Renal cortex interstitium (tissue), 11 donors: ENCODE data around the gene FGF8. TPM values are rescaled to one million over a fixed set of nuclear protein-coding genes. Genes with fewer than 3 reads are reported as not detected.

Experiments
- DNase-seq, 11 donors: peaks; one replicate each; pipeline ENCODE4 v3.0.0-alpha.2; 2013; ENCODE audit warnings: low read depth in 9 of 11, low spot score in 4 of 11; ENCODE audit errors: extremely low read depth in 1 of 11
- polyA plus RNA-seq, 3 donors: library from polyadenylated mRNA; unstranded; fragments of 120-200 nt; gene quantifications; one replicate each; pipeline ENCODE4 v1.2.1, GENCODE V29; 2013; ENCODE audit not compliant: insufficient read length in 3 of 3

FGF8 gene
- polyA plus RNA-seq, 3 donors, result 7.0 to 10.9 (median 9.6) TPM

DNA sequence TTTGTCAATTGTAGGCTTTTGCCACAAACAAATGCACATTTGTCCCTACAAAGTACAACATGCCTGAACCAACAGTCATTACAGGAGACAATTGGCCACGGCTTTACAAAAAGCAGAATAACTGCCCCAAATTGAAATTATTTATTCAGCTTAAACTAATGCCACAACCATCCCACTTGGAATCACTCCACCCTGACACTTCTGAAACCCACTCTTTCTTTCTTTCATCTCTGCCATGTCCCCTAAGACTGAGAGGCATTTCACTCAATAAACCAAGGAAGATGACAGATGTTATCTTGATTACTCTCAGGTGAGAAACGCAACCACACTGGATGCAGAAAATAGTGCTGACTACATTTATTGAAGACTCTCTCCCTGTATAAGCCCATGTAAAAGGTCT lies 9.9 kb upstream of the FGF8 start:
- DNase-seq, result no peak

DNA sequence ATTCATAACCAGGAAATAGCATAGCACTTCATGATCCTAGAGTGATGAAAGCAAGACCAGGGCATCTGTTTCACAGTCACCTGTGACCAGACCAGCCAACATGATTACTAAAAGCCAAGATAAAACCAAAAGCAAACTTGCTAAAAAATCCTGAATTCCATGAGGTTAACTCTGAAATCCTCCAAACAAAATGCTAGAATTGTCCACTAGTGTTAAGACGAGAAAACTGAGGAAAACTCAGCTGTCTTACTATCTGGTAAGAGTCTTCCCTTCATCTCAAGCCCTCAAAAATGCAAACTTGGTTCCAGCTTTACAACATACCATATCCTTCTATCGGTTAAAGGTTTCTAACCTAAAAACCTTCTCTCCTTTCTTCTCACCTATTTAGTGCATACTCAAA lies 8.6 kb upstream of the FGF8 start:
- DNase-seq, result no peak

DNA sequence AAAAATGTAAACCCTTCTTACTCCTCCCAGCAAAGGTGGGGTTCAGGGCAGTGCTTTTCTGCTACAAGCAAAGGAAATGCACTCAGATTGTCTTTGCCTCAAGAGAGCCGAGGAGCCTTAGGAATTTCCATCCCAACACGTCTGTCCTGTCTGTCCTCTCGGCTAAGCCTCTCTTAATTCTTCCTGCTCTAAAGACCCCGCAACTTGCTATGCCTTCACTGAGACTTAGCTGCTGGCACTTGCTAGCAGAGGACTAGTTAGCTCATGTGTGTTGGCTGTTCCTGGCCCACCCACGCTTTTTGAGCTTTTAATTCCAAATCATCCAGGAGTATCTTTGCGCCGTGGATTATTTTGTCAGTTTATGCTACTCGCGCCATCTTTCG lies 7.8 kb upstream of the FGF8 start:
- DNase-seq, result no peak

DNA sequence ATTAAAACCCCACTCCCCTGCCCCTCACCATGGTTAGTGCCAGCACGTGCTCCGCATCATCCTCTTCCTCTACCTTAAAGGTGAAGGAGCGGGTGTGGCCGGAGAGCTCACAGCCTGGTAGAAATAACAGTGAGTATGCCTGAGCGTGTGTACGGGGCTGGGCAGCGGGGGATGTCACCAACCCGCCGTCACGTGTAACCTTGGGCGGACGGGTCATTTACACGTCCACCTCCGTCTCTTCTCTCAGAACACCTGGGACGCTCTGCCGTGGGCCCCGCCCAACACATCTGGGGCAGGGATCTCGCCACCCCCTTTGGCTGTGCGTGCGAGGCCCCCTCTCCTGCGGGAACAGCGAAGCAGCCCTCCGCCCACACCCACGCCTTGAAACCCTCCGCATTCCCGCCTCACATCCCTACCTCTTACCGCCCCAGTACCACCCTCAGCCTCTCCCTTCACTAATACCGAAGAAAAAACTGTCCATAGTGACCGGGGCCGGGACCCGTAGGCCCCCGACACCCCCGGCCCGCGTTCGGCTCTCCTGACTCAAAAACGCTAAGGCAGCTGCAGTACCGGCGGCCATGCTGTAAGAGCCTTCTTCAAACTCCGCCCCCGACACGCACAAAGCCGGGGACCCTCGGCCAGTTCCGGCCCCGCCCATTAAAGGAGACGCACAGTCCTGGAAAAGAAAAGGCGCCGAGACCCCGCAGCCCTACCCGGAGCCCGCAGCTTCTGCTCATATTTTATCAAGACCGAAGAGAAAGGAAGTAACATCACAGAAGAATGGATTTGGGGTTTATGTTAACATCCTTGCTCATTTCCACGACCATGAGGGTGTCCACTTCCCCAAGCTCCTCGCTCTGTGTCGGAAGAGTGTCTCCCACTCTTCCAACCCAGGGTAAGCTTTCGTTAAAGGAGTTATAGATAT lies 7.2 kb upstream of the FGF8 start, which contains the start of gene NPM3:
Gene NPM3 (minus strand): TSS at position 636 of the 925 bp plus-strand sequence. CDS start 56 bp downstream, at position 580.
- peak in 10 of 11 donors; percentile 46 to 82 (median 78) for DNase-seq

DNA sequence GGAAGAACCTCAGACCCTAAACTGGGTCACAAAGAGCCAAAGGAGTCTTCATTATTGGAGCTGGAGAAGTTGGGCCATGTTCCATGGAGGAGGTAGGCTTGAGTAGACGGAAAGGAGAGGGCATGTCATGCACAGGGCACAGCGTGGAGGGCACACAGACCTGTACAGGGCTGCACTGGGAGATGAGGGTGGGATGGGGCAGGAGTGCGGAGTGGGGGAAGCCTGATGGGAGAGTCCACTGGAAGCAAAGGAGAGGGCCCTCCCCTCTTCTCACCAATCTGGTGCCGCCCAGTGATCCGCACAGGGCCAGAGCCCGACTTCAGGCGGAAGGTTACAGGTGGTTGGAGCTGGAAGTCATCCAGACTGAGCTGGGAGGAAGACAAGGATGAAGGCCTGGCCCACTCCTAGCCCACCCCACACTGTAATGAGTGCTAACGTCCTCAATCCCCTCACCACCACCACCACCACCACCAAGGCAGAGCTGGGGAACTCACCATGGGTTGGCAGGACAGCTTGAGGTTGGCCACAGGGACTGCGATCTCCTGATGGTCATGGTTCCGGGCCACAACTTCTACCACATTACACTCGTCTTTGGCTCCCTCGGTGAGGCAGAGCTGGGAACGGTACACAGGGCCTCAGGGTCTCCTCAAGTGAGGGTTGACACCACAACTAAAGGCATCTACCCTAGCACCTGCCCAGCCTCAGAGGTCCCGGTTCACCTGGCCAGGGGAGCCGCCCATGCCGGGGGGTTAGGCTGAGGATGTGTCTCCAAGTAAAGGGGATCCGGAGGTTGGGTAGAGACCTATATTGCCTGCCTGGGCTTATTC lies 6.3 kb upstream of the FGF8 start:
- no peak for DNase-seq

DNA sequence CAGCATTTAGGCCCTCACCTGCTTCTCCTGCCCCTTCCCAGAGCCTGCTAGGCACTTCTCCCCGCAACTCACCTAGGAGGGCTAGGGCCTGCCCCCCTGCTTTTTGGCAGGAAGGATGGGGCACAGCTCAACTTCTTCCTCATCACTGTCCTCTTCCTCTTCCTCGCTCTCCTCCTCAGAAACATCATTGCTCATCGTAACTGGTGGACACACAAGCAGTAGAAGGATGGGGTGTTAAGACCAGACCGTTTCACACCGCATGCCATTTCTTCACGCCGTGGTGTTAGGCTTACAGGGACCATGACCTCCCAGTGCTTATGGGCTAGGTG lies 5.7 kb upstream of the FGF8 start:
- DNase-seq, result no peak

DNA sequence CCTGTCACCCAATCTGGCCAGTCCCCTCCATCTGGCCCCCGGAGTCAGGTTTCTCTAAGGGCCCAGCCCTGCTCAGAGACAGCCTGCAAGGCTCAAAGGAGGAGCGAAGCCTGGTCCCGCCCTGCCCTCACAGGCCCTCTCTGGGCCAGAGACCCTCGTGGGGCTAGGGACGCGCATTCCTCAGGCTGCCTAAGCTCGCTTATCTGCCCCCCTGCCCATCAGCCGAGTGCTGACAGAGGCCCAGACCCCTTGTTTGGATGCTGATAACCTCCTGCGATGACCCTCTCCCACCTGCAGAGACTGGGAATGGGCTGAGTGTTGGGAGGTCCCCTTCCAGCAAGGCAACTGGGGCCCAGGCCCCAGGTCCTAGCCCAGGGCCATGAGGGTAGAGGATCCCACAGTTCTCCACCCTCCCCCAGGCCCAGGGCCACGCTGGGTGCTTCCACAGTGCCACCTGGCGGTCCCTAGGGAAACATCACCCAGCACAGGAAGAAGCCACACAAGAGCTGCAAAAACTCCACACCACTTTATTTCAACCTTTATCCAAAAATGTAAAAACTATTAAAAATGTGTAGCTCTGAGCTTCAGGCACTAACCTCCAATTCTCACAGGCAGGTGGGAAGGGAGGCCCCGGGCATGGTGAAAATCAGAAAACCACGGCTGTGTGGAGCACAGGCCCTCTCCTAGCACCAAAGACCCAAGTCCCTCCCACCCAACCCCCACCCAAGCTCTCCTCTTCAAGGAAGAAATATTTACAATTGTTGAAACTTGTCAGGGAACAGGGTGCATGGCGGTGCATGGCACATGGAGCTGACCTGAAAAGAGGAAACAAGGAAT lies 5.1 kb upstream of the FGF8 start:
- peak in 4 of 11 donors; percentile 44 to 60 (median 52) for DNase-seq

DNA sequence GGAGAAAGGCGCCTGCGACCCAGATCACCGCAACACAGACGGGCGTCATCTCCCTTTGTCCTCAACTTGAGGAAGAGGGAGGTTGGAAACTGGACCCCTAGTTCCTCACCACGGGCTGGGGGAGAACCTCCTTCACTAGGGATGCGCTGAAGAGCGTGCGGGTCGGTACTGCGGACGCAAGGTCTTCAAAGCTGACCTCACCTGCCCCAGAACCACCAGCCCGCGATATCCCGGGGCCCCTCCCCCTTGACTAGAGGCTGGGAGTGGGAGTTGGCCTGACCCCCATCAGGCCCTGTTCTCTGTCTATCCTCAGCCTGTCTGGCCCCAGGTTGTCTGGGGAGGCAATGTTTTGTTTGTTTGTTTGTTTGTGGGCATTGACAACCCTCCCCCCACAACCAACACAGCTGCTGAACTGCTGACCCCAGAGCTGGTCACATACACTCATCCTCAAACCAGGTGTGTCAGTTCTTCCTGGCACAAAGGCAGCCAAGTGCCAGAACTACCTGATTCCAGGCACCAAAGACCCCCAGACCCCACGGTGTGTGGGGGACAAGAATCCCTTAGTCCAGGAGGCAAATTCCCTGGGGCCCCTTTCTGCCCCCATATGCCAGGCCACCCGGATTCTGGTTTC lies 4.4 kb upstream of the FGF8 start:
- no peak for DNase-seq

DNA sequence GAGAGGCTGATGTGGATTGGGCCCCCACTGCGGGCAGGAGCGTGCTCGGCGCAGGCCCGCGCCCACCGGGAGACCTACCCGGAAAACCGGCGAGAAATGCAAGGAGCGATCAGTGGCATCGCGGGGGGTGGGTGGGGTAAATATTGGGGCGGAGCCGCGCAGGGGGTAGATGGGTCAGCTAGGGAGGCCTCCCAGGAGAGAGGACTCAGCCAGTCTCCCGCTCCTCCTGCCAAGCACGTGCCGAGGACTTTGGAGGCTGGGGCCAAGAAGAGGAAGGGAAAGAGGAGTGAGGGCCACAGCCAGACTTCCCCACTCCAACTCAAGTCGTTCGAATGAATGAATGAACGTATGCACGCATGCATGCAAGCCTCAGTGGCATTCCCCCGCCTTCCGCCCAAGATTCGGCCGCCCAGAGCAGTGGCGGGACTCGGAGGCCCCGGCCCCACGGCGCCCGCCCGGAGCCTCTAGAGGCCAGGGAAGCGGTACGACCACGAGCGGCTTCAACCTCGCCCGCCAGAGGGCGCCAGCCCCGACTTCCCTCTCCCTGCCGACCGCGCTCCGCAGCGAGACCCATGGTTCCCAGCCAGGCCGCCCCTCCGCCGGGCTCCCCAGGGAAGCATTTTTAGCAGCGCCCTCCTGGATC lies 3.8 kb upstream of the FGF8 start:
- peak in 7 of 11 donors; percentile 46 to 71 (median 61) for DNase-seq

DNA sequence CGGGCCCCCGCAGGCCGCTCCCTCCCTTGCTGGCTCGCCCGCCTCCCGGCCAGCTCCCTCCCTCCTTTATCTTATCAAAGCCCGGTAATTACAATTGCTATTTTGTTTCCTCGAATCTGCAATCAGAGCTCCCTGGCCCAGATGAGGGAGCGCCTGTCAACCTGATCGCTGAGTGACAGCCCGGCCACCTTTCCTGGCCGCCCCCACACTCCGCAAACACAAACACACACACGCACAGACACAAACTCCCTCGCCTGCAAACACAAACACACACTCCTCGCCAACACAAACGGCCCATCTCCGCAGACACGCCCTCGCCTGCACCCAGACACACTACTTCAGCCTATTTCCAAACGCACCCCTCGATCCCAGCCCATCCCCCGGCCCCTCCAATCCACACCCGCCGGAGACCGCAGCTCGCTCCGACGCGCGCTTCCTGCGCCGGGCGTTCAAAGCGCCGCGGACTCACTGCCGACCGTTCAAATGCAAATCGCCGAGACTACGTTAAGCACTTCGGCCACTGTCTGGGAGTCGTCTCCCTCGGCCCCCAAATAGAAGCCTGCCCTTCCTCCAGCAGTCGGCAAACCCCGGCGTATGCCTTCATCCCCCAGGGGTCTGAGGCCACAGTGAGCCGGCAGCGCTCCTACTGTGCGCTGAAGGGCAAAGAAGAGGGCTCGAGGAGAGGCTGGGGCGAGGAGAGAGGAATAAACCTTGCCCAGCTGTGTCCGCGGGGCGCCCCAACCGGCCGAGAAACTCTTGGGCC lies 3.0 kb upstream of the FGF8 start:
- peak in 1 of 11 donors; percentile 42 for DNase-seq

DNA sequence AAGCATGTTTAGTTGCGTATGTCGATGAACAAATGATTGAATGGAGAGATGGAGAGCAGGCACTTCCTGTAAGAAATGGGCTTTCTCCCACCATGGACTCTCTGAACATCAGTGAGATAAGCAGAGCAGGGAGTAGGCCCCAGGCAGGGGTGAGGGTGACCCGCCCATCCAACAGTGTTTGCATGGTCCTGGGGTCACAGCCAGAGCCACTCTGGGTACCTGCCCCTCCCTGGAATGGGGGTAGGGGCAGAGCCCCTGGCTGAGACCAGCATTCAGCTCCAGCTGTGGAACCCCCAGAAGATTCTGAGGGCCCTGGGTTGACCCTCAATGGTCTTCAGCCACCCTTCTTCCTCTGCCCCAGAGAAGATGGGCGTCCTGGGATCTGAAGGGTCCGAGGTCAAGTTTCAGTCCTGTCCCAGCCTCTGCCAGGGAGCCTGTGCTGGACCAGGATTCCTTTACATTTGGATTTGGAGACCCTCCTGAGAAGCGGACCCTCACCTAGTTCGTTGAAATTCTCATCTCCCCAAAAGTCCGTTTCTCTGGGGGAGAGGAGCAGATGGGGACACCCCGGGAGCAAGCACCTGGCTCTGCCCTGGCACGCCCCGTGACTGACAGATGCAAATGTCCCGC lies 2.4 kb upstream of the FGF8 start:
- DNase-seq, result no peak

DNA sequence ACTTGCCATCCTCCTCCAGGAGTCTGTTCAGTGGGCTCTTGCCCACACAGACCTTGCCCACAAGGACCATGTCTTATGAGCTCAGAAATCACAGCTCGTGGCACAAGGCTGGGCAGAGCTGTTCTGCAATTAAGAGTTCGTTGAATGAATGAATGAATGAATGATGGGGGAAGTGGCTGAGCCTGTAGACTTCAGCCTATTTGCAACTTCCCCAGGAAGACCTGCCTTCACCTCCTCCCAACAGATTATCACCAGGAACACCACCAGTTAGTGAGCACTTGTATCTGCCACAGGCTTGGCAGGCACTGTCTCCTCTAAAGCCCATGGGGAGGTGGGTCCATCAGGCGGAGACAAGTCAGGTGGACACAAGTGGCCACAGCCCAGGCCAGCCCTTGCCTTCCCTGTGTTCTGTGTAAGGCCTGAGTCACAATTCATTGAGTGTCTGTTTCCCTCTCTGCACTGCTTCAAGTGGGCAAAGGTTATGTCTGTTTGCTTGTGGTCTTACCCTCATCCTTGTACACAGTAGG lies 1.8 kb upstream of the FGF8 start:
- DNase-seq, result no peak

DNA sequence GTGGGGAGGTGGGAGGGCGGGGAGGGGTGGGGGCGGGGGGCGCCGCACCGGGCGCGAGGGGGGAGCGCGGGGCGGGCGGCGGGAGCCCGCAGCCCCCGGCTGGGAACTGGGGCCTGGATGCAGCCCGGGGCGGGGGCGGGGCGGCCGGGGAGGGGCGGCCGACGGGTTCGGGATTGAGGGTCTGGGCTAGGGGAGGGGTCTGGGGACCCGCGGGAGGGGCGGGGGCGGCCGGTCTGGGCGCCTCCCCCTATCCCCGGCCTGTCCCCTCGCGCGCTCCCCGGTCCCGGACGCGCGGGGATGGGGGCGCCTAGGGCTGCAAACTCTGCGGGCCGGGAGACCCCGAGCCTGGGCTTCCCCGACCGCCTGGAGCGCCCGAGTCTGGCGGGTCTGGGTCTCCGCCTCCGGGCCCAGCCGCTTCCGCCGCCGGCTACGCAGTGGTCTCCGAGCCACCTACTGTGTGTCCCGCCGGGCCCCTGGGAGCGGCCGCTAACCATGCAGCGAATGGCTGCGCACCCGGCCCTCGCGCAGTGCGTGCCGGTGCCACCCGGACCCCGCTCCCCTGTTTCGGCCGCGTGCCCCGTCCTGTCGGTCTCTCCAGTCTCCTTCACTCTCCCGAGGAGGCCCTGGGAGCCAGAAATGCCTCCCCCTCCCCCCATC lies 375 bp upstream of the FGF8 start:
- no peak for DNase-seq

DNA sequence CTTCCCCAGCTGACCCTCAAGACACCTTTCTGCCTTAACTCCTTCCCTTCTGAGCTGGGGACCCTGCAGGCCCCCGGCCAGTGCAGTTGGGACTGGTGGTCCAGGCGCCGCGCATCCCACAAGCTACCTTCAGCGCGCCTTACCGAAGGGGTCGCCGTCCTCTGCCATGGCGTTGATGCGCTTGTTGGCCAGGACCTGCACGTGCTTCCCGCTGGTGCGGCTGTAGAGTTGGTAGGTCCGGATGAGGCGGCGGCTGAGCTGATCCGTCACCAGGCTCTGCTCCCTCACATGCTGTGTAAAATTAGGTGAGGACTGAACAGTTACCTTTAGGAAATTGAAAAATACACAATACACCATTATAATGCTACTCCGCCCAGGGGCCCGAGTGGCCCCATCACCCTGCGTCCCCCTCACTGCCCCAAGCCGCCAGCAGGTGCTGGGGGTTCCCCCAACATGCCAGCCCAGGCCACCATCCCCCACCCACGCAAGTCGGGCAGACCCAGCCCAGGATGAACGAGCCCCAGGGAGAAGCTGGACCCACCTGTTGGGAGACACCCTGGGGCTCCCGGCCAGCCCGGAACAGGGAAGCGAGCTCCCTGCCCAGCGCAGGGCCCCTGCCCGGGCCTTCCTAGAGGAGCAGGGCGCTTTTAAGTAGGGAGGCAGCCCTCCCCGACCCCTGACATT lies 1.2 kb downstream of the FGF8 start:
- no peak for DNase-seq

DNA sequence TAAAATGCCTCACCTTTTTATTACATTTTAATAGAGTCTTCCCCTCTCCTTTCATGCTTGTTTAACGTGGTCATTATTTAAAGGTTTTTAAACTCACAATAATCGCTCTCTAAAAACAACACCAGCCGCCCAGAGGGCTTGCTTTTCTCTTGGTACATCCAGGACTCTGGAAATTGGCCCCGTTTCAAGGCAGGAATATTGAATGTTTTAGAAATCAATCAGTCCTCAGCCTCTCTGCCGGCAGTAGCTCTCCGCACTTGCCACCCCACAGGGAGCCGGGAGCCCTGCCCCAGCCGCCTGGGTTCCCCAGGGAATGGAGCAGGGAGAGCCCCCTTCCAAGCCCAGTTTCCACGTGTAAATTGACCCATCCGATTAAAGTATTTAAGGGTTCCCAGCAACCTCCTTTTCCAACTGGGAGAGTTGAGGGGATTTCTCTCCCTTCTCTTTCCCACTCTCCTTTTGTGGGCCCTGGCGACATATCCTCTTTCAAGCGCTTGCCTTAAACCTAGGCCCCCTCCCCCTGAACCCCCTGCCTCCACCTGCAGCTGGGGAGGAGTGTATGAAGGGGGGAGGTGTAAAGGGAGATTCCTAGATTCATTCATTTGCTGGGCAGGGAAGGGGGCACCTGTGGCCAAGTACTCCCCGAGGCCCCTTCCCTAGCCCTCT lies 1.9 kb downstream of the FGF8 start:
- DNase-seq, result no peak
